GM21423 (cell line): Measurements from ENCODE around the gene IRX2.

Experiments
- ATAC-seq: cut with Tn5 transposase; IDR thresholded peaks from one replicate; pipeline ENCODE4 v1.9.1; 2021; ENCODE audit warnings: mild to moderate bottlenecking, moderate library complexity; ENCODE audit not compliant: unreplicated experiment

IRX2 gene

GRCh38 chr5:2756211-2757152, 5.0 kb upstream of the IRX2 start:
- ATAC-seq, result no peak

- ATAC-seq, result no peak
Observed at GRCh38 chr5:2755681-2756171, 4.2 kb upstream of the IRX2 start.

GRCh38 chr5:2755076-2755680, 3.7 kb upstream of the IRX2 start:
- no peak for ATAC-seq

- ATAC-seq, result no peak
Observed at GRCh38 chr5:2754581-2755075, 3.2 kb upstream of the IRX2 start.

GRCh38 chr5:2753452-2754420, 2.3 kb upstream of the IRX2 start:
- no peak for ATAC-seq

- no peak for ATAC-seq
Observed at GRCh38 chr5:2752821-2753439, 1.5 kb upstream of the IRX2 start.

GRCh38 chr5:2752059-2752820, 763 bp upstream of the IRX2 start:
- ATAC-seq, result no peak

- no peak for ATAC-seq
Observed at GRCh38 chr5:2750758-2751464, 566 bp downstream of the IRX2 start.

GRCh38 chr5:2750026-2750757, 1.3 kb downstream of the IRX2 start:
- ATAC-seq, result no peak

- ATAC-seq, result no peak
Observed at GRCh38 chr5:2749514-2750025, 1.9 kb downstream of the IRX2 start.

- ATAC-seq, result no peak
Observed at GRCh38 chr5:2748861-2749513, 2.5 kb downstream of the IRX2 start.

- ATAC-seq, result no peak
Observed at GRCh38 chr5:2748179-2748860, 3.2 kb downstream of the IRX2 start.

- no peak for ATAC-seq
Observed at GRCh38 chr5:2747363-2748162, 3.9 kb downstream of the IRX2 start.

- ATAC-seq, result no peak
Observed at GRCh38 chr5:2746561-2747032, 4.9 kb downstream of the IRX2 start.

GRCh38 chr5:2744485-2744884, 7.0 kb downstream of the IRX2 start:
- no peak for ATAC-seq
